PC-3 (cell line): ENCODE results near the gene ULBP2.
"Not testable (repeated sequence)": the region's sequence is repeated elsewhere in the genome, so short reads cannot be mapped to it uniquely, and the experiment has no call there.

Source experiments
- EZH2 ChIP-seq: fragments of 300-600 bp; sonication (generic); IDR thresholded peaks from one replicate; pipeline ENCODE4 v1.6.1; 2017; ENCODE audit warnings: antibody characterized with exemption, mild to moderate bottlenecking, low read length; ENCODE audit not compliant: unreplicated experiment
- EZH2phosphoT487 ChIP-seq: fragments of 300-600 bp; sonication (generic); IDR thresholded peaks from 2 replicates; pipeline ENCODE4 v1.6.1; 2018; ENCODE audit warnings: mild to moderate bottlenecking, antibody characterized with exemption, low read length, borderline replicate concordance

DNA sequence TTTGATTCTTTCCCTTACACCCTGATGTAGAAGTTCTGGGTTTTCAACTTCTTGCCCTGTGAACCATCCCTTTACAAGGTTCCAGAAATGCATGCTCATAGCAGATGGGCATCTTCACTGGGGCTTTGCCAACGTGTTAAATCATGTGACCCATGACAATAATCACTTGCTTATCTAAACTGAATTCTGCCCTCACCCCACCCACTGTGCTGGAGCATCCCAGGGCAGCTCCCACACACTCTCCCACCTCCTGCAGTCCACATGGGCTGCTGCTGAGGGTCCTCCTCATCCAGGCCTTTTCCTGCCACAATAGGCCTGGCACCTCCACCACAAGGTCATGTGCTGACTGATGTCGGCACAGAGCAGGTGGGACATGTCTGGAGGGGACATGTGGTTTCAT, 26.2 kb downstream of the ULBP2 start:
- TF ChIP-seq EZH2phosphoT487, EZH2: not testable (repeated sequence)
